ENCODE data around the gene PCED1B. TPM values are rescaled to one million over a fixed set of nuclear protein-coding genes. Genes with fewer than 3 reads are reported as not detected.

Gene PCED1B
- total and polyA plus RNA-seq, 2 donors (not counting 1 experiment from before 2014, with no cell fraction given) = 26.2 to 45.8 TPM

DNA sequence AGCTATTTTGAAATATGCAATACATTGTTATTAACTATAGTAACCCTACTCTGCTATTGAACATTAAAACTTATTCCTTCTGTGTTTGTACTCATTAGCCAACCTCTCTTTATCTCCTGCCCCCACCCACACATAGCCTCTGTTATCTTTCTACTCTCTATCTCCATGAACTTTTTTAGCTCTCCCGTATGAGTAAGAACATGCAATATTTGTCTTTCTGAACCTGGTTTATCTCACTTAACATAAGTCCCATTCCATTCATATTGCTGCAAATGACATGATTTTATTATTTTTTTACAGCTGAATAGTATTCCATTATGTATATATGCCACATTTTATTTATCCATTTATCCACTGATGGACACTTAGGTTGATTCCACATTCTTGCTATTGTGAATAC lies 79.4 kb downstream of the PCED1B start:
- Mint-ChIP-seq H3K4me3 (no peak overlapping the region), H3K27ac (no peak overlapping the region), H3K9me3 (ENCODE audit: insufficient read depth) (no peaks in the 10 kb centered on the region), H3K27me3 (no peaks in the 10 kb centered on the region), H3K4me1 (peaks cover 14% of the 10 kb centered on the region)
- intact Hi-C loops (cut with micrococcal nuclease) = no loop called here
- H3K9ac ChIP-seq (ENCODE audit: low read length) = no peak overlapping the region
- H3K4me3 ChIP-seq (ENCODE audit: control extremely low read depth in 1 of 5, extremely low read depth in 1 of 5, insufficient read depth in 1 of 5, low read depth in 2 of 5, low read length in 4 of 5) = no peak overlapping the region
- DNase-seq (no peak), ATAC-seq (ENCODE audit: low read depth) (no peak)
- H4K20me1 ChIP-seq (ENCODE audit: control insufficient read depth, insufficient read depth, low read length, poor library complexity, severe bottlenecking) = no peaks in the 10 kb centered on the region
- no peaks in the 10 kb centered on the region for H3K9me3 ChIP-seq (ENCODE audit: control extremely low read depth in 1 of 3, control insufficient read depth in 2 of 3, insufficient read depth in 1 of 3, low read length in 2 of 3)
- H3K79me2 ChIP-seq (ENCODE audit: control insufficient read depth, insufficient read depth, low read length) = no peaks in the 10 kb centered on the region
- ChIA-PET CTCF (no interaction called here), POLR2A (no interaction called here)
- TF ChIP-seq, protein P1, sequence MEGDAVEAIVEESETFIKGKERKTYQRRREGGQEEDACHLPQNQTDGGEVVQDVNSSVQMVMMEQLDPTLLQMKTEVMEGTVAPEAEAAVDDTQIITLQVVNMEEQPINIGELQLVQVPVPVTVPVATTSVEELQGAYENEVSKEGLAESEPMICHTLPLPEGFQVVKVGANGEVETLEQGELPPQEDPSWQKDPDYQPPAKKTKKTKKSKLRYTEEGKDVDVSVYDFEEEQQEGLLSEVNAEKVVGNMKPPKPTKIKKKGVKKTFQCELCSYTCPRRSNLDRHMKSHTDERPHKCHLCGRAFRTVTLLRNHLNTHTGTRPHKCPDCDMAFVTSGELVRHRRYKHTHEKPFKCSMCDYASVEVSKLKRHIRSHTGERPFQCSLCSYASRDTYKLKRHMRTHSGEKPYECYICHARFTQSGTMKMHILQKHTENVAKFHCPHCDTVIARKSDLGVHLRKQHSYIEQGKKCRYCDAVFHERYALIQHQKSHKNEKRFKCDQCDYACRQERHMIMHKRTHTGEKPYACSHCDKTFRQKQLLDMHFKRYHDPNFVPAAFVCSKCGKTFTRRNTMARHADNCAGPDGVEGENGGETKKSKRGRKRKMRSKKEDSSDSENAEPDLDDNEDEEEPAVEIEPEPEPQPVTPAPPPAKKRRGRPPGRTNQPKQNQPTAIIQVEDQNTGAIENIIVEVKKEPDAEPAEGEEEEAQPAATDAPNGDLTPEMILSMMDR (IDR thresholded peaks at IDR 0.05) = no peak
- TF ChIP-seq EZH2 (IDR thresholded peaks at IDR 0.05; ENCODE audit: borderline replicate concordance, insufficient read depth, low read depth, low read length, poor library complexity, severe bottlenecking) = no peak
- H3K4me1 ChIP-seq (ENCODE audit: control insufficient read depth in 2 of 2, insufficient read depth in 2 of 2, low read length in 2 of 2) = peaks cover 4 to 6% of the 10 kb centered on the region in 2 donors
- WGBS (ENCODE audit: insufficient coverage) = no CpG with 5 or more reads among the region's 1 CpG
- H3K27me3 ChIP-seq (replicated peaks in 1 of 4; ENCODE audit: control extremely low read depth in 1 of 4, control insufficient read depth in 3 of 4, insufficient read depth in 4 of 4, low read length in 3 of 4) = no peaks in the 10 kb centered on the region
- H3K36me3 ChIP-seq (replicated peaks in 1 of 2; ENCODE audit: control extremely low read depth in 1 of 2, control insufficient read depth in 1 of 2, extremely low read depth in 1 of 2, insufficient read depth in 2 of 2, low read length in 1 of 2) = peaks cover 0 to 2% of the 10 kb centered on the region in 2 experiments
- no peak overlapping the region for H2AFZ ChIP-seq (ENCODE audit: insufficient read depth, low read depth, low read length, poor library complexity, severe bottlenecking)
- no peak overlapping the region for H3K27ac ChIP-seq (ENCODE audit: low read length in 2 of 2)
- no peak overlapping the region for H3K4me2 ChIP-seq (replicated peaks; ENCODE audit: low read depth, low read length, poor library complexity, severe bottlenecking)

DNA sequence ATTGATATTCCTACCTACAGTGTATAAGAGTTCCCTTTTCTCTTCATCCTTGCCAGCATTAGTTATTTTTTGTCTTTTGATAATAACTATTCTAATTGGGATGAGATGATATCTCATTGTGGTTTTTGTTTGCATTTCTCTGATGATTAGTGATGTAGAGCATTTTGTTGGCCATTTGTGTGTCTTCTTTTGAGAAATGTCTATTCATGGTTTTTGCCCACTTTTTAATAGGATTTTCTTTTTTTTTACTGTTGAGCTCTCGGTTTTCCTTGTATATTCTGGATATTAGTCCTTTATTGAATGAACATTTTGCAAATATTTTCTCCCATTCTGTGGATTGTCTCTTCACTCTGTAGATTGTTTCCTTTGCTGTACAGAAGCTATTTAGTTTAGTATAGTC lies 79.9 kb downstream of the PCED1B start:
- no peaks in the 10 kb centered on the region for H3K9me3 Mint-ChIP-seq (ENCODE audit: insufficient read depth)
- Histone ChIP-seq H3K36me3 (replicated peaks in 1 of 2; ENCODE audit: control extremely low read depth in 1 of 2, control insufficient read depth in 1 of 2, extremely low read depth in 1 of 2, insufficient read depth in 2 of 2, low read length in 1 of 2) (peaks cover 0 to 2% of the 10 kb centered on the region in 2 experiments), H2AFZ (ENCODE audit: insufficient read depth, low read depth, low read length, poor library complexity, severe bottlenecking) (no peak overlapping the region), H3K4me3 (ENCODE audit: control extremely low read depth in 1 of 5, extremely low read depth in 1 of 5, insufficient read depth in 1 of 5, low read depth in 2 of 5, low read length in 4 of 5) (no peak overlapping the region), H3K4me1 (ENCODE audit: control insufficient read depth in 2 of 2, insufficient read depth in 2 of 2, low read length in 2 of 2) (peaks cover 4 to 6% of the 10 kb centered on the region in 2 donors), H3K9me3 (ENCODE audit: control extremely low read depth in 1 of 3, control insufficient read depth in 2 of 3, insufficient read depth in 1 of 3, low read length in 2 of 3) (no peaks in the 10 kb centered on the region), H3K79me2 (ENCODE audit: control insufficient read depth, insufficient read depth, low read length) (no peaks in the 10 kb centered on the region), H4K20me1 (ENCODE audit: control insufficient read depth, insufficient read depth, low read length, poor library complexity, severe bottlenecking) (no peaks in the 10 kb centered on the region), H3K9ac (ENCODE audit: low read length) (no peak overlapping the region), H3K27ac (ENCODE audit: low read length in 2 of 2) (no peak overlapping the region), H3K4me2 (replicated peaks; ENCODE audit: low read depth, low read length, poor library complexity, severe bottlenecking) (no peak overlapping the region), H3K27me3 (replicated peaks in 1 of 4; ENCODE audit: control extremely low read depth in 1 of 4, control insufficient read depth in 3 of 4, insufficient read depth in 4 of 4, low read length in 3 of 4) (no peaks in the 10 kb centered on the region)
- ChIA-PET CTCF (interaction anchor here (0.6 kb wide), 1 partner anchor 43 kb away, joined by 3 read pairs; no protein-coding TSS in a partner anchor), POLR2A (no interaction called here)
- no peak for TF ChIP-seq EZH2 (IDR thresholded peaks at IDR 0.05; ENCODE audit: borderline replicate concordance, insufficient read depth, low read depth, low read length, poor library complexity, severe bottlenecking)
- TF ChIP-seq, protein P1 (IDR thresholded peaks at IDR 0.05) = no peak
- DNase-seq = no peak
- no peak overlapping the region for H3K4me3 Mint-ChIP-seq
- intact Hi-C loops (cut with micrococcal nuclease) = no loop called here
- H3K27ac Mint-ChIP-seq = no peak overlapping the region
- no peaks in the 10 kb centered on the region for H3K27me3 Mint-ChIP-seq
- no peak for ATAC-seq (ENCODE audit: low read depth)
- H3K4me1 Mint-ChIP-seq = peaks cover 14% of the 10 kb centered on the region
- WGBS (ENCODE audit: insufficient coverage) = no CpG with 5 or more reads among the region's 1 CpG
